ENCODE results near the gene SGMS1. TPM values are rescaled to one million over a fixed set of nuclear protein-coding genes. Genes with fewer than 3 reads are reported as not detected.
"Not testable (repeated sequence)": the region's sequence is repeated elsewhere in the genome, so short reads cannot be mapped to it uniquely, and the experiment has no call there.

SGMS1 gene
- total RNA-seq, 1 donor from 2014 or later: 128 TPM

DNA sequence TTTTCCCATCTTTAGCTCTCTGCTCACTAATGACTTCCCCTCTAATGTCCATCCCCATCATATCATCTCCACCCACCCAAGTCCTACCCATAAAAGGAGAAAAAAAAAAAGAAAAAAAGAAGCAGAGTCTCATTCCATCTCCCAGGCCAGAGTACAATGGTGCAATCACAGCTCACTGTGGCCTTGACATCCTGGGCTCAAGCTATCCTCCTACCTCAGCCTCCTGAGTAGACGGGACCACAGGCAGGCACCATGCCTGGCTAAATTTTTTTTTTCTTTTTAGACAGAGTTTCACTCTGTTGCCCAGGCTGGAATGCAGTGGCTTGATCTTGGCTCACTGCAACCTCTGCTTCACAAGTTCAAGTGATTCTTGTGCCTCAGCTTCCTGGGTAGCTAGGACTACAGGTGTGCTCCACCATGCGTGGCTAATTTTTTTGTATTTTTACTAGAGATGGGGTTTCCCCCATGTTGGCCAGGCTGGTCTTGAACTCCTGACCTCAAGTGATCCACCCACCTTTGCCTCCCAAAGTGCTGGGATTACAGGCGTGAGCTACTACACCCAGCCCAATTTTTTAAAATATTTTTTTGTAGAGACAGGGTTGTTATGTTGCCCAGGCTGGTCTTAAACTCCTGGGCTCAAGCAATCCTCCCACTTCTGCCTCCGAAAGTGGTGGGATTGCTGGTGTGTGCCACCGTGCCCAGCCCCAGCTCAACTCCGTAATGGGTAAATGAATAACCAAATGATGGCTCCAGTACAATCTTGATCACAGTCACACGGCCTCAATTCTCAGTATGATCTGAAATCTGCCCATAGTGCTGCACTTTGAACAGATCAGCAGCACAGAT lies 24.6 kb upstream of the SGMS1 start:
- no peaks in the 10 kb centered on the region for H3K27me3 ChIP-seq
- intact Hi-C loops (cut with DNase I): no loop called here
- H3K27ac ChIP-seq: no peak overlapping the region
- H3K4me3 ChIP-seq: no peak overlapping the region
- DNase-seq (ENCODE audit: low spot score in 2 of 2): no peak
- no peaks in the 10 kb centered on the region for H3K36me3 ChIP-seq
- TF ChIP-seq, protein P1, sequence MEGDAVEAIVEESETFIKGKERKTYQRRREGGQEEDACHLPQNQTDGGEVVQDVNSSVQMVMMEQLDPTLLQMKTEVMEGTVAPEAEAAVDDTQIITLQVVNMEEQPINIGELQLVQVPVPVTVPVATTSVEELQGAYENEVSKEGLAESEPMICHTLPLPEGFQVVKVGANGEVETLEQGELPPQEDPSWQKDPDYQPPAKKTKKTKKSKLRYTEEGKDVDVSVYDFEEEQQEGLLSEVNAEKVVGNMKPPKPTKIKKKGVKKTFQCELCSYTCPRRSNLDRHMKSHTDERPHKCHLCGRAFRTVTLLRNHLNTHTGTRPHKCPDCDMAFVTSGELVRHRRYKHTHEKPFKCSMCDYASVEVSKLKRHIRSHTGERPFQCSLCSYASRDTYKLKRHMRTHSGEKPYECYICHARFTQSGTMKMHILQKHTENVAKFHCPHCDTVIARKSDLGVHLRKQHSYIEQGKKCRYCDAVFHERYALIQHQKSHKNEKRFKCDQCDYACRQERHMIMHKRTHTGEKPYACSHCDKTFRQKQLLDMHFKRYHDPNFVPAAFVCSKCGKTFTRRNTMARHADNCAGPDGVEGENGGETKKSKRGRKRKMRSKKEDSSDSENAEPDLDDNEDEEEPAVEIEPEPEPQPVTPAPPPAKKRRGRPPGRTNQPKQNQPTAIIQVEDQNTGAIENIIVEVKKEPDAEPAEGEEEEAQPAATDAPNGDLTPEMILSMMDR (IDR thresholded peaks at IDR 0.05): no peak
- H3K9me3 ChIP-seq: no peaks in the 10 kb centered on the region
- H3K4me1 ChIP-seq: no peaks in the 10 kb centered on the region

DNA sequence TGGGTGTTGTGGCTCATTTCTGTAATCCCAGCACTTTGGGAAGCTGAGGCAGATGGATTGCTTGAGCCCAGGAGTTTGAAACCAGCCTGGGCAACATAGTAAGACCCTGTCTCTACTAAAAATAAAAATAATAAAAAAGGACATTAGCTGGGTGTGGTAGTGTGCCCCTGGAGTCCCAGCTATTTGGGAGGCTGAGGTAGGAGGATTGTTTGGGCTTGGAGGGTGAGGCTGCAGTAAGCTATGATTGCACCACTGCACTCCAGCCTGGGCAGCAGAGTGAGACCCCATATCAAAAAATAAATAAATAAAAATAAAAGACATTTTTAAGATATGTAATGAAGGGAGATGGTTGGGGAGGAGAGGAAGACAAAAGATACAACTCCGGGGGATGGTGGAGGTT lies 23.6 kb upstream of the SGMS1 start:
- intact Hi-C loops (cut with DNase I); H3K9me3 ChIP-seq; DNase-seq (ENCODE audit: low spot score in 2 of 2); H3K27ac ChIP-seq; H3K4me1 ChIP-seq; H3K27me3 ChIP-seq; H3K4me3 ChIP-seq; H3K36me3 ChIP-seq: not testable (repeated sequence)

DNA sequence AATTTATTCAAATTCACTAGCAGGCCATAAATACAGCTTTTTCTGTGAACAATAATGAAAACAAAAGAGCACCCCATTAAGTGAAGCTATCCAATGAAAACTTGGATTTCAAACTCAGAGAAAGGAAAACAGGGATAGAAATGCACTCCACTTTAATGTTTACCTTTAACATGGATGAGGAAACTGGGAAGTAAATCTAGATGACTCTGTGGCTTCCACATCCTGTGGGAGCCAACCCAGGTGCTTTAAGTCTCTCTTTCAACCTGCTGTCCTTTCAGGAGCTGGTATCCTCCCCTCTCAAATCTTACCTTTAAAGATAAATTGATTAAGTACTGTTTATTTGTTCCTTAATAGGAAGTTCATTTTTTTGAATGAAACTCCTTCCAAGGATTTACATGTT lies 21.5 kb upstream of the SGMS1 start:
- H3K36me3 ChIP-seq: no peaks in the 10 kb centered on the region
- no peaks in the 10 kb centered on the region for H3K27me3 ChIP-seq
- TF ChIP-seq, protein P1 (IDR thresholded peaks at IDR 0.05): no peak
- no peaks in the 10 kb centered on the region for H3K4me1 ChIP-seq
- intact Hi-C loops (cut with DNase I): no loop called here
- no peak overlapping the region for H3K27ac ChIP-seq
- DNase-seq (ENCODE audit: low spot score in 2 of 2): no peak
- H3K9me3 ChIP-seq: no peaks in the 10 kb centered on the region
- no peak overlapping the region for H3K4me3 ChIP-seq

DNA sequence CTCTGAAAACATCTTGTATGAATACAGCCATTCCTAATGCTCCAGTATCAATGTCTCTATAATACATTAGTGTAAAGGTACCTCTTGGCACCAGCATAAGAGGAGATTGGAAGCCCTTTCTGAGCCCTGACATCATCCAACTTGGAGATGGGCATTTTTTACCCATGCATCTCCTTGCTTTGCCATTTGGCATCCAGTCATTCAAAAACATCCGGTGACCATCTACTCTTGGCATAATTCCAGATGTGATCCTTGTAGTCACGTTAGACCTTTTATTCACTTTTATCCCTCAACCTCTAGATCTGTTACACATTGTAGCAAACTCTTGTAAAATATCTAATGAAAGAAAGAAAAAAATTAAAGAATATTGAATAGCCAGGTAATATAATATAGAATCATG lies 17.9 kb upstream of the SGMS1 start:
- H3K36me3 ChIP-seq: no peaks in the 10 kb centered on the region
- TF ChIP-seq, protein P1 (IDR thresholded peaks at IDR 0.05): no peak

DNA sequence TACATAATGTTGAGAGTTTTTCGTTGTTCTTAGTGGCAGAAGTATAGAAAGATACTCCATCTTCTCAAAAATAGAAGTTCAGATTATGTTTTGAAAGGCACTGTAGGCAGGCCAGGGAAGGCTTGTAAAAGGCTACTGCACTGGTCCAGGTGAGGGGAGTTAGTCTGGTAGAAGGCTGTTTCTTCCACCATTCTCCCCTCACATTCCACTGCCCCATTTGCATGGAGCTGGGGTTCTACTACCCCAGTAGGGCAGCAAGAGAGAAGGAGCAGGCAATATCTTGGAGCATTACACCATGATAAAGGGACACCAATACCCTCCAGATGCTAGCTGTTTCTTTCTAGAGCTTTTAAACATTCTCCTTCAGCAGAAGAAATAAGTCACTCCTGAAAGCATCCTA lies 16.5 kb upstream of the SGMS1 start:
- no peak overlapping the region for H3K4me3 ChIP-seq
- H3K27me3 ChIP-seq: no peaks in the 10 kb centered on the region
- no peak overlapping the region for H3K27ac ChIP-seq
- intact Hi-C loops (cut with DNase I): no loop called here
- TF ChIP-seq, protein P1 (IDR thresholded peaks at IDR 0.05): no peak
- no peaks in the 10 kb centered on the region for H3K4me1 ChIP-seq
- no peaks in the 10 kb centered on the region for H3K9me3 ChIP-seq
- H3K36me3 ChIP-seq: no peaks in the 10 kb centered on the region
- no peak for DNase-seq (ENCODE audit: low spot score in 2 of 2)

More for the DNA sequence above, 17.9 kb upstream of the SGMS1 start:
- intact Hi-C loops (cut with DNase I): no loop called here
- no peak for DNase-seq (ENCODE audit: low spot score in 2 of 2)
- Histone ChIP-seq H3K9me3 (no peaks in the 10 kb centered on the region), H3K27me3 (no peaks in the 10 kb centered on the region), H3K4me1 (no peaks in the 10 kb centered on the region), H3K4me3 (no peak overlapping the region), H3K27ac (no peak overlapping the region)

DNA sequence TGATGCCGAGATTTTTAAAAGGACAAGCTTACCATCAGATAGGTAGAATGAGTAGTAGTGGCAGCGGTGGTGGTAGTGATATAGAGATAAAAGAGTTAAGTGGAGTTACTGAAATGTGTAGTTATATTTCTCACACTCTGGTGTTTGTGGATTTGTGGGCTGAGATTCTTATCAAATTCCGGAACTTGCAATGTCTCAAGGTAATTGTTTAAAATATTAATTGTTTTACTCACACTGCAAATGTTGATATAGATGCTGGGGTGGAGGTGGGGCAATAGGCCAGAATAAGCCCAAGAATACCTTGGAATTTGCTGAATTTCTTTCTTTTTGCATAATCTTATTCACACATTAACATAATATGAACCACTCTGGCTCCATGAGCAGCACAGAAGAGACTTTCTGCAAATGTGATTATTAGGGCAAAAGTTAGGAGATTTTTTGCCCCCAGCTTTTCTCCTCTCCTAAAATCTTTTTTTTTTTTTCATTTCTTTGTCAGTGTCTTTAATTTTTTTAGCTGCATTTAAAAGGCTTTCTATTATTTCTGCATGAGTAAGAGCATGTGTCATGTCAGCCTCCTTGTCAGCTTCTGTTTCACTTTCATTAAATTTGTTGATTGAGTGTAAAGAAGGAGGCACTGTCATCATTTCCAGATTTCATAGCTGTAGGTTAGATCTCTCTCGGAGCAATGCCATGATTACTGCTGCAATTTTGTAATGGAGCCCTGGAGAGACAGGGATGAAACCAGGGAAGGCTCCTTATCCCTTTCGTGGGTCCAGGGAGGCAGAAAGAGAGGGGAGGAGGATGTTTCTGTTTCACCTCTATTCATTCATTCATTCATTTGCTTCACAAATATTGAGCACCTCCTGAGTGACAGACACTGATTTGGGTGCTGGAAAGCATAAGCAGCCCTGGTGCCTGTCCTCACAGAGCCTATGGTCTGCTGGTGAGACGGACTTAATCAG lies 13.1 kb upstream of the SGMS1 start:
- no peaks in the 10 kb centered on the region for H3K27me3 ChIP-seq
- no peak overlapping the region for H3K27ac ChIP-seq
- intact Hi-C loops (cut with DNase I): no loop called here
- no peak for DNase-seq (ENCODE audit: low spot score in 2 of 2)
- no peaks in the 10 kb centered on the region for H3K36me3 ChIP-seq
- TF ChIP-seq, protein P1 (IDR thresholded peaks at IDR 0.05): no peak
- no peak overlapping the region for H3K4me3 ChIP-seq
- no peaks in the 10 kb centered on the region for H3K9me3 ChIP-seq
- H3K4me1 ChIP-seq: peaks cover 0 to 3% of the 10 kb centered on the region in 2 donors

All from ascending aorta (tissue), 2 donors.